Ramos (cell line): ENCODE data around the gene AADACL2.

ENCODE experiments used
- in situ Hi-C: fragments of 300-500 bp; cut with MboI; formaldehyde crosslinking; loops from one replicate; pipeline ENCODE4 v1.14.3; 2022; ENCODE audit warnings: low sequenced_read_pairs; ENCODE audit not compliant: unreplicated experiment

The AADACL2 gene

GRCh38 chr3:151733613-151734012 is at the start of gene AADACL2:
Gene AADACL2 (plus strand): TSS chr3:151733927. CDS start chr3:151734036, 109 bp downstream.
- in situ Hi-C loops: no loop called here

GRCh38 chr3:151684094-151684493 is 49.6 kb upstream of the AADACL2 start:
- in situ Hi-C loops: no loop called here

- in situ Hi-C loops: no loop called here
These were observed 47.5 kb upstream of the AADACL2 start for GRCh38 chr3:151686257-151686656.

- in situ Hi-C loops: no loop called here
These were observed 46.7 kb upstream of the AADACL2 start for GRCh38 chr3:151687076-151687475.

- in situ Hi-C loops: no loop called here
These were observed 45.2 kb upstream of the AADACL2 start for GRCh38 chr3:151688571-151688970.

GRCh38 chr3:151690645-151691044 is 43.1 kb upstream of the AADACL2 start:
- in situ Hi-C loops: no loop called here

GRCh38 chr3:151697496-151697895 is 36.2 kb upstream of the AADACL2 start:
- in situ Hi-C loops: no loop called here

- in situ Hi-C loops: no loop called here
These were observed 26.5 kb upstream of the AADACL2 start for GRCh38 chr3:151707216-151707615.

- in situ Hi-C loops: no loop called here
These were observed 24.9 kb upstream of the AADACL2 start for GRCh38 chr3:151708868-151709267.

GRCh38 chr3:151709847-151710246 is 23.9 kb upstream of the AADACL2 start:
- in situ Hi-C loops: no loop called here

- in situ Hi-C loops: no loop called here
These were observed 12.4 kb upstream of the AADACL2 start for GRCh38 chr3:151721294-151721693.

- in situ Hi-C loops: no loop called here
These were observed 10.9 kb upstream of the AADACL2 start for GRCh38 chr3:151722856-151723255.

- in situ Hi-C loops: no loop called here
These were observed 8.9 kb upstream of the AADACL2 start for GRCh38 chr3:151724576-151725562.

GRCh38 chr3:151726016-151726415 is 7.7 kb upstream of the AADACL2 start:
- in situ Hi-C loops: no loop called here

GRCh38 chr3:151732861-151733260 is 866 bp upstream of the AADACL2 start:
- in situ Hi-C loops: no loop called here

- in situ Hi-C loops: no loop called here
These were observed 6.9 kb downstream of the AADACL2 start for GRCh38 chr3:151740581-151740980.

- in situ Hi-C loops: no loop called here
These were observed 10.1 kb downstream of the AADACL2 start for GRCh38 chr3:151743855-151744254.

- in situ Hi-C loops: no loop called here
These were observed 16.5 kb downstream of the AADACL2 start for GRCh38 chr3:151750181-151750580.

GRCh38 chr3:151750678-151751077 is 17.0 kb downstream of the AADACL2 start:
- in situ Hi-C loops: no loop called here

- in situ Hi-C loops: no loop called here
These were observed 17.4 kb downstream of the AADACL2 start for GRCh38 chr3:151751161-151751560.

GRCh38 chr3:151753846-151754245 is 20.1 kb downstream of the AADACL2 start:
- in situ Hi-C loops: no loop called here

- in situ Hi-C loops: no loop called here
These were observed 27.9 kb downstream of the AADACL2 start for GRCh38 chr3:151761581-151761980.
